Measurements from ENCODE around the gene ADCY3.

DNA sequence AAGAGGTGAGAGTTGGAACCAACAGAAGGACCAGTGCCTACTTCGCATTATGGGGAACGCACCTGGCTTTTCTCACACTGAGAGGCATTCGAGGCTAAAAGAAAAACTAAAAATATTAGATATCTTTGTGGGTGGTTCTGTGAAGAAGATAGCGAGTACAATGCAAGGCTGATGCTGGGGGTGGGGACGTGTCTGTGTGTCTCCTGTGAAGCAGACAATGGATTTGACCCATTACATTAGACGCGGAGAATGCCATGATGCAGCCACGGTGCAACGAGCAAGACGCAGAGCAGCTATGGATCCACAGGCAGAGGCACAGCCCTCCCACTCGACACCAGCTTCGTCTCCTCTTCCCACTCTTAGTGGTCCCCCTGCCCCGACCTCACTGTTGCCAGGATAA, 61.0 kb downstream of the ADCY3 start:
- TF ChIP-seq POLR2AphosphoS5 (IDR thresholded peaks at IDR 0.05) (no peak), POLR2A (IDR thresholded peaks at IDR 0.05) (no peak)
